ENCODE data around the gene SLC12A3. TPM values are rescaled to one million over a fixed set of nuclear protein-coding genes. Genes with fewer than 3 reads are reported as not detected.
"Not testable (repeated sequence)": the region's sequence is repeated elsewhere in the genome, so short reads cannot be mapped to it uniquely, and the experiment has no call there.

The SLC12A3 gene
- total RNA-seq, 4 donors from 2014 or later = not detected

- H3K27ac ChIP-seq = peak overlapping the region; percentile 96 to 99 (median 98)
- H3K36me3 ChIP-seq = peaks cover 11 to 44% (median 16%) of the 10 kb centered on the region in 3 donors
- no peak for DNase-seq
- H3K27me3 ChIP-seq = no peaks in the 10 kb centered on the region
- peaks cover 20 to 68% (median 29%) of the 10 kb centered on the region in 3 donors for H3K4me1 ChIP-seq
- no peak for TF ChIP-seq POLR2A (IDR thresholded peaks at IDR 0.05)
- TF ChIP-seq, protein P1, sequence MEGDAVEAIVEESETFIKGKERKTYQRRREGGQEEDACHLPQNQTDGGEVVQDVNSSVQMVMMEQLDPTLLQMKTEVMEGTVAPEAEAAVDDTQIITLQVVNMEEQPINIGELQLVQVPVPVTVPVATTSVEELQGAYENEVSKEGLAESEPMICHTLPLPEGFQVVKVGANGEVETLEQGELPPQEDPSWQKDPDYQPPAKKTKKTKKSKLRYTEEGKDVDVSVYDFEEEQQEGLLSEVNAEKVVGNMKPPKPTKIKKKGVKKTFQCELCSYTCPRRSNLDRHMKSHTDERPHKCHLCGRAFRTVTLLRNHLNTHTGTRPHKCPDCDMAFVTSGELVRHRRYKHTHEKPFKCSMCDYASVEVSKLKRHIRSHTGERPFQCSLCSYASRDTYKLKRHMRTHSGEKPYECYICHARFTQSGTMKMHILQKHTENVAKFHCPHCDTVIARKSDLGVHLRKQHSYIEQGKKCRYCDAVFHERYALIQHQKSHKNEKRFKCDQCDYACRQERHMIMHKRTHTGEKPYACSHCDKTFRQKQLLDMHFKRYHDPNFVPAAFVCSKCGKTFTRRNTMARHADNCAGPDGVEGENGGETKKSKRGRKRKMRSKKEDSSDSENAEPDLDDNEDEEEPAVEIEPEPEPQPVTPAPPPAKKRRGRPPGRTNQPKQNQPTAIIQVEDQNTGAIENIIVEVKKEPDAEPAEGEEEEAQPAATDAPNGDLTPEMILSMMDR (IDR thresholded peaks at IDR 0.05) = no peak
- 27 to 31% methylated on average over 8 of the region's 8 CpGs for WGBS, 2 donors
- H3K9me3 ChIP-seq = no peaks in the 10 kb centered on the region
- intact Hi-C loops (cut with DNase I) = no loop called here
- peak overlapping the region; percentile 73 to 90 (median 78) for H3K4me3 ChIP-seq
Observed at GRCh38 chr16:56933828-56934598, 69.0 kb downstream of the SLC12A3 start.

- H3K9me3 ChIP-seq; H3K27me3 ChIP-seq; intact Hi-C loops (cut with DNase I); DNase-seq: not testable (repeated sequence)
- Histone ChIP-seq H3K36me3 (peaks cover 16 to 50% (median 20%) of the 10 kb centered on the region in 3 donors), H3K4me3 (peak overlapping the region in 3 of 4 donors; percentile 78 to 90 (median 79)), H3K4me1 (peaks cover 20 to 75% (median 29%) of the 10 kb centered on the region in 3 donors), H3K27ac (peak overlapping the region in 2 of 4 donors; percentile 99)
- 70 to 71% methylated on average over 7 of the region's 8 CpGs for WGBS, 2 donors
Observed at GRCh38 chr16:56934599-56935145, 69.7 kb downstream of the SLC12A3 start.

- peaks cover 20 to 78% (median 29%) of the 10 kb centered on the region in 3 donors for H3K4me1 ChIP-seq
- 50 to 72% methylated on average over 5 of the region's 5 CpGs for WGBS, 2 donors
- no peaks in the 10 kb centered on the region for H3K27me3 ChIP-seq
- H3K27ac ChIP-seq = no peak overlapping the region
- TF ChIP-seq, protein P1 (IDR thresholded peaks at IDR 0.05) = no peak
- TF ChIP-seq POLR2A (IDR thresholded peaks at IDR 0.05) = no peak
- peaks cover 22 to 56% (median 25%) of the 10 kb centered on the region in 3 donors for H3K36me3 ChIP-seq
- DNase-seq = no peak
- H3K4me3 ChIP-seq = peak overlapping the region in 3 of 4 donors; percentile 78 to 90 (median 79)
- no peaks in the 10 kb centered on the region for H3K9me3 ChIP-seq
- intact Hi-C loops (cut with DNase I) = no loop called here
Observed at GRCh38 chr16:56935201-56935600, 70.2 kb downstream of the SLC12A3 start.

GRCh38 chr16:56936491-56936890 lies 71.5 kb downstream of the SLC12A3 start:
- no peak for DNase-seq
- WGBS, 2 donors = 71 to 81% methylated on average over 5 of the region's 5 CpGs
- peaks cover 25 to 68% (median 36%) of the 10 kb centered on the region in 3 donors for H3K36me3 ChIP-seq
- H3K9me3 ChIP-seq = no peaks in the 10 kb centered on the region
- TF ChIP-seq, protein P1 (IDR thresholded peaks at IDR 0.05) = no peak
- TF ChIP-seq POLR2A (IDR thresholded peaks at IDR 0.05) = no peak
- no peak overlapping the region for H3K27ac ChIP-seq
- intact Hi-C loops (cut with DNase I) = no loop called here
- no peaks in the 10 kb centered on the region for H3K27me3 ChIP-seq
- H3K4me3 ChIP-seq = no peak overlapping the region
- peaks cover 16 to 69% (median 25%) of the 10 kb centered on the region in 3 donors for H3K4me1 ChIP-seq

DNA sequence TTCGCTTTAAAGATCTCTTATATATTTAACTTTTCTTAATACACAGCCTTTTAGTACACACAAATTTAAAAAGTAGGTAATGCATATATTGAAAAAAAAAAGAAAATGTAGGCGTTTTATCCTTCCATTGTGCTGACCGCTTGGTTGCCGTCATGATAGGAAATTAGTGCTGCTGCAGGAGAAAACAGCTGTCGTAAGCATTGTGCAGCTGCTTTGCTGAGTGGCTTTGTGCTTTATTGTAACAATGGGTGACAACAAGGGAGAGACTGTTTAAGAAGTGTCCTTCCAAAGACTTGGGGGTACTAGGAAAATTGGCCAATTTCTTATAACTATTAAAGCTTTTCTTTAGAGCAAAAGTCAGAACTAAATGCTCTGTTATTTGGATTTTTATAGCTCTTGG lies 71.9 kb downstream of the SLC12A3 start:
- TF ChIP-seq, protein P1 (IDR thresholded peaks at IDR 0.05) = no peak
- TF ChIP-seq POLR2A (IDR thresholded peaks at IDR 0.05) = no peak
- intact Hi-C loops (cut with DNase I) = no loop called here
- peaks cover 30 to 73% (median 39%) of the 10 kb centered on the region in 3 donors for H3K36me3 ChIP-seq
- 80 to 92% methylated on average over 5 of the region's 5 CpGs for WGBS, 2 donors
- no peak for DNase-seq
- H3K27ac ChIP-seq = no peak overlapping the region
- H3K9me3 ChIP-seq = no peaks in the 10 kb centered on the region
- peaks cover 14 to 66% (median 25%) of the 10 kb centered on the region in 3 donors for H3K4me1 ChIP-seq
- H3K4me3 ChIP-seq = no peak overlapping the region
- H3K27me3 ChIP-seq = no peaks in the 10 kb centered on the region
